ENCODE data around the gene NLRX1.
"Not testable (repeated sequence)": the region's sequence is repeated elsewhere in the genome, so short reads cannot be mapped to it uniquely, and the experiment has no call there.

The NLRX1 gene

GRCh38 chr11:119153049-119153818, 15.3 kb upstream of the NLRX1 start:
- 77 to 87% methylated on average over 9 of the region's 9 CpGs for WGBS, 2 experiments
- Histone ChIP-seq H3K27ac (ENCODE audit: insufficient read depth, low read depth, low read length, poor library complexity, severe bottlenecking) (no peak overlapping the region), H3K9me3 (ENCODE audit: control insufficient read depth, low read length) (no peaks in the 10 kb centered on the region), H3K36me3 (ENCODE audit: control insufficient read depth, insufficient read depth, low read length) (no peaks in the 10 kb centered on the region), H3K4me1 (ENCODE audit: control insufficient read depth, insufficient read depth, low read length) (peaks cover 7% of the 10 kb centered on the region), H3K4me3 (ENCODE audit: insufficient read depth, low read depth, low read length) (no peak overlapping the region), H3K27me3 (ENCODE audit: control insufficient read depth, insufficient read depth, low read length, poor library complexity, severe bottlenecking) (peaks cover 41% of the 10 kb centered on the region)

GRCh38 chr11:119154178-119154577, 14.3 kb upstream of the NLRX1 start:
- Histone ChIP-seq H3K27ac (ENCODE audit: insufficient read depth, low read depth, low read length, poor library complexity, severe bottlenecking) (no peak overlapping the region), H3K27me3 (ENCODE audit: control insufficient read depth, insufficient read depth, low read length, poor library complexity, severe bottlenecking) (peaks cover 31% of the 10 kb centered on the region), H3K4me3 (ENCODE audit: insufficient read depth, low read depth, low read length) (no peak overlapping the region), H3K4me1 (ENCODE audit: control insufficient read depth, insufficient read depth, low read length) (peaks cover 6% of the 10 kb centered on the region), H3K36me3 (ENCODE audit: control insufficient read depth, insufficient read depth, low read length) (no peaks in the 10 kb centered on the region), H3K9me3 (ENCODE audit: control insufficient read depth, low read length) (no peaks in the 10 kb centered on the region)
- 93% methylated on average over 6 of the region's 6 CpGs for WGBS, 2 experiments

GRCh38 chr11:119155733-119156492, 12.6 kb upstream of the NLRX1 start:
- no peaks in the 10 kb centered on the region for H3K9me3 ChIP-seq (ENCODE audit: control insufficient read depth, low read length)
- peaks cover 14% of the 10 kb centered on the region for H3K27me3 ChIP-seq (ENCODE audit: control insufficient read depth, insufficient read depth, low read length, poor library complexity, severe bottlenecking)
- no peaks in the 10 kb centered on the region for H3K4me1 ChIP-seq (ENCODE audit: control insufficient read depth, insufficient read depth, low read length)
- 57 to 60% methylated on average over 8 of the region's 8 CpGs for WGBS, 2 experiments
- H3K4me3 ChIP-seq (ENCODE audit: insufficient read depth, low read depth, low read length) = no peak overlapping the region
- no peak overlapping the region for H3K27ac ChIP-seq (ENCODE audit: insufficient read depth, low read depth, low read length, poor library complexity, severe bottlenecking)
- H3K36me3 ChIP-seq (ENCODE audit: control insufficient read depth, insufficient read depth, low read length) = no peaks in the 10 kb centered on the region

- no peaks in the 10 kb centered on the region for H3K4me1 ChIP-seq (ENCODE audit: control insufficient read depth, insufficient read depth, low read length)
- H3K36me3 ChIP-seq (ENCODE audit: control insufficient read depth, insufficient read depth, low read length) = no peaks in the 10 kb centered on the region
- no peak overlapping the region for H3K27ac ChIP-seq (ENCODE audit: insufficient read depth, low read depth, low read length, poor library complexity, severe bottlenecking)
- H3K9me3 ChIP-seq (ENCODE audit: control insufficient read depth, low read length) = no peaks in the 10 kb centered on the region
- 90 to 92% methylated on average over 10 of the region's 10 CpGs for WGBS, 2 experiments
- peaks cover 8% of the 10 kb centered on the region for H3K27me3 ChIP-seq (ENCODE audit: control insufficient read depth, insufficient read depth, low read length, poor library complexity, severe bottlenecking)
- no peak overlapping the region for H3K4me3 ChIP-seq (ENCODE audit: insufficient read depth, low read depth, low read length)
Measured at GRCh38 chr11:119156496-119156895, 12.0 kb upstream of the NLRX1 start.

- Histone ChIP-seq H3K27me3 (ENCODE audit: control insufficient read depth, insufficient read depth, low read length, poor library complexity, severe bottlenecking) (peaks cover 2% of the 10 kb centered on the region), H3K36me3 (ENCODE audit: control insufficient read depth, insufficient read depth, low read length) (no peaks in the 10 kb centered on the region), H3K27ac (ENCODE audit: insufficient read depth, low read depth, low read length, poor library complexity, severe bottlenecking) (no peak overlapping the region), H3K9me3 (ENCODE audit: control insufficient read depth, low read length) (no peaks in the 10 kb centered on the region), H3K4me3 (ENCODE audit: insufficient read depth, low read depth, low read length) (no peak overlapping the region), H3K4me1 (ENCODE audit: control insufficient read depth, insufficient read depth, low read length) (no peaks in the 10 kb centered on the region)
- WGBS, 2 experiments = 87 to 92% methylated on average over 3 of the region's 3 CpGs
Measured at GRCh38 chr11:119157063-119157462, 11.5 kb upstream of the NLRX1 start.

- WGBS, 2 experiments = 93% methylated on average over 13 of the region's 13 CpGs
- no peaks in the 10 kb centered on the region for H3K4me1 ChIP-seq (ENCODE audit: control insufficient read depth, insufficient read depth, low read length)
- no peak overlapping the region for H3K4me3 ChIP-seq (ENCODE audit: insufficient read depth, low read depth, low read length)
- no peaks in the 10 kb centered on the region for H3K9me3 ChIP-seq (ENCODE audit: control insufficient read depth, low read length)
- no peaks in the 10 kb centered on the region for H3K27me3 ChIP-seq (ENCODE audit: control insufficient read depth, insufficient read depth, low read length, poor library complexity, severe bottlenecking)
- no peak overlapping the region for H3K27ac ChIP-seq (ENCODE audit: insufficient read depth, low read depth, low read length, poor library complexity, severe bottlenecking)
- no peaks in the 10 kb centered on the region for H3K36me3 ChIP-seq (ENCODE audit: control insufficient read depth, insufficient read depth, low read length)
Measured at GRCh38 chr11:119158467-119158866, 10.1 kb upstream of the NLRX1 start.

- Histone ChIP-seq H3K4me1 (ENCODE audit: control insufficient read depth, insufficient read depth, low read length) (no peaks in the 10 kb centered on the region), H3K27ac (ENCODE audit: insufficient read depth, low read depth, low read length, poor library complexity, severe bottlenecking) (no peak overlapping the region), H3K4me3 (ENCODE audit: insufficient read depth, low read depth, low read length) (no peak overlapping the region), H3K36me3 (ENCODE audit: control insufficient read depth, insufficient read depth, low read length) (no peaks in the 10 kb centered on the region), H3K9me3 (ENCODE audit: control insufficient read depth, low read length) (no peaks in the 10 kb centered on the region), H3K27me3 (ENCODE audit: control insufficient read depth, insufficient read depth, low read length, poor library complexity, severe bottlenecking) (no peaks in the 10 kb centered on the region)
- 91 to 94% methylated on average over 9 of the region's 9 CpGs for WGBS, 2 experiments
Measured at GRCh38 chr11:119160151-119160550, 8.4 kb upstream of the NLRX1 start.

- Histone ChIP-seq H3K4me3 (ENCODE audit: insufficient read depth, low read depth, low read length) (no peak overlapping the region), H3K4me1 (ENCODE audit: control insufficient read depth, insufficient read depth, low read length) (no peaks in the 10 kb centered on the region), H3K27ac (ENCODE audit: insufficient read depth, low read depth, low read length, poor library complexity, severe bottlenecking) (no peak overlapping the region), H3K36me3 (ENCODE audit: control insufficient read depth, insufficient read depth, low read length) (no peaks in the 10 kb centered on the region), H3K27me3 (ENCODE audit: control insufficient read depth, insufficient read depth, low read length, poor library complexity, severe bottlenecking) (no peaks in the 10 kb centered on the region), H3K9me3 (ENCODE audit: control insufficient read depth, low read length) (no peaks in the 10 kb centered on the region)
- WGBS, 2 experiments = 93 to 95% methylated on average over 8 of the region's 8 CpGs
Measured at GRCh38 chr11:119161871-119162270, 6.7 kb upstream of the NLRX1 start.

- no peak overlapping the region for H3K27ac ChIP-seq (ENCODE audit: insufficient read depth, low read depth, low read length, poor library complexity, severe bottlenecking)
- peaks cover 8% of the 10 kb centered on the region for H3K4me1 ChIP-seq (ENCODE audit: control insufficient read depth, insufficient read depth, low read length)
- H3K27me3 ChIP-seq (ENCODE audit: control insufficient read depth, insufficient read depth, low read length, poor library complexity, severe bottlenecking) = no peaks in the 10 kb centered on the region
- WGBS, 2 experiments = 74 to 80% methylated on average over 8 of the region's 8 CpGs
- no peak overlapping the region for H3K4me3 ChIP-seq (ENCODE audit: insufficient read depth, low read depth, low read length)
- no peaks in the 10 kb centered on the region for H3K36me3 ChIP-seq (ENCODE audit: control insufficient read depth, insufficient read depth, low read length)
- no peaks in the 10 kb centered on the region for H3K9me3 ChIP-seq (ENCODE audit: control insufficient read depth, low read length)
Measured at GRCh38 chr11:119166368-119167076, 2.0 kb upstream of the NLRX1 start.

GRCh38 chr11:119167077-119167458, 1.5 kb upstream of the NLRX1 start:
- H3K27me3 ChIP-seq (ENCODE audit: control insufficient read depth, insufficient read depth, low read length, poor library complexity, severe bottlenecking); H3K36me3 ChIP-seq (ENCODE audit: control insufficient read depth, insufficient read depth, low read length); H3K9me3 ChIP-seq (ENCODE audit: control insufficient read depth, low read length); H3K4me3 ChIP-seq (ENCODE audit: insufficient read depth, low read depth, low read length); H3K27ac ChIP-seq (ENCODE audit: insufficient read depth, low read depth, low read length, poor library complexity, severe bottlenecking); H3K4me1 ChIP-seq (ENCODE audit: control insufficient read depth, insufficient read depth, low read length): not testable (repeated sequence)
- WGBS, 2 experiments = 78 to 81% methylated on average over 10 of the region's 10 CpGs

All from ectodermal cell (in vitro differentiated cells).